GM12892 (cell line): Measurements from ENCODE around the gene INO80E.

Experiments
- POLR2A ChIP-seq: IDR thresholded peaks from 2 replicates; pipeline ENCODE4 v1.6.1; 2011; ENCODE audit warnings: low read depth, low read length, control low read depth
- POLR2AphosphoS5 ChIP-seq: IDR thresholded peaks from 2 replicates; pipeline ENCODE4 v1.6.1; 2011; ENCODE audit warnings: low read depth, low read length, control low read depth
- TAF1 ChIP-seq: IDR thresholded peaks from 2 replicates; pipeline ENCODE4 v1.6.1; 2011; ENCODE audit warnings: low read depth, mild to moderate bottlenecking, control low read depth, low read length, borderline replicate concordance

DNA sequence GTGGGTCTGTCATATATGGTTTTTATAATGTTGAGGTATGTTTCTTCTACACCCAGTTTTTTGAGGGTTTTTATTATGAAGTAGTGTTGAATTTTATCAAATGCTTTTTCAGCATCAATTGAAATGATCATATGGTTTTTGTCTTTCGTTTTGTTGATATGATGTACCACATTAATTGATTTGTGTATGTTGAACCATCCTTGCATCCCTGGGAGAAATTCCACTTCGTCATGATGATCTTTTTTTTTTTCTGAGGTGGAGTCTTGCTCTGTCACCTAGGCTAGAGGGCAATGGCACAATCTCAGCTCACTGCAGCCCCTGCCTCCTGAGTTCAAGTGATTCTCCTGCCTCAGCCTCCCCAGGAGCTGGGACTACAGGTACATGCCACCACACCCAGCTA, 48.1 kb upstream of the INO80E start:
- TF ChIP-seq POLR2AphosphoS5 (no peak), POLR2A (no peak), TAF1 (no peak)
